T-helper 17 cell (primary cell): ENCODE data around the gene LIN52. TPM values are rescaled to one million over a fixed set of nuclear protein-coding genes. Genes with fewer than 3 reads are reported as not detected.

Source experiments
- ATAC-seq: fragments of 150-1000 bp; cut with Tn5 transposase; 2 replicates; pipeline ENCODE4 v1.10.0; 2021; ENCODE audit warnings: mild to moderate bottlenecking, moderate library complexity
- DNase-seq, 3 donors: peaks; one replicate each; pipeline versions ENCODE4 v3.0.0 to v3.0.0-alpha.2; 2020 to 2021
- H3K9me3 ChIP-seq: one replicate; pipeline ENCODE4 v1.7.0; 2013; ENCODE audit warnings: low read length, mild to moderate bottlenecking; ENCODE audit not compliant: control insufficient read depth, poor library complexity, severe bottlenecking
- H3K27ac Mint-ChIP-seq: one replicate; pipeline ENCODE4 v1.8.0; 2022; ENCODE audit warnings: mild to moderate bottlenecking, moderate library complexity, mixed read lengths
- H3K27me3 Mint-ChIP-seq: one replicate; pipeline ENCODE4 v1.8.0; 2022; ENCODE audit warnings: mixed read lengths
- H3K36me3 Mint-ChIP-seq: one replicate; pipeline ENCODE4 v1.8.0; 2022; ENCODE audit warnings: low read depth, mixed read lengths
- H3K4me1 Mint-ChIP-seq: one replicate; pipeline ENCODE4 v1.8.0; 2022; ENCODE audit warnings: mild to moderate bottlenecking, mixed read lengths
- H3K4me3 Mint-ChIP-seq: one replicate; pipeline ENCODE4 v1.8.0; 2022; ENCODE audit warnings: mild to moderate bottlenecking, moderate library complexity, mixed read lengths
- total RNA-seq, 4 donors: library from RNA in 2 of 4; stranded (reverse) in 2 of 4; gene quantifications; one replicate each; pipeline ENCODE4 v1.2.3 and lab custom pipeline; 2022 to 2026

Gene LIN52
- total RNA-seq, 2 donors from 2014 or later = 7.6 to 10.5 TPM

DNA sequence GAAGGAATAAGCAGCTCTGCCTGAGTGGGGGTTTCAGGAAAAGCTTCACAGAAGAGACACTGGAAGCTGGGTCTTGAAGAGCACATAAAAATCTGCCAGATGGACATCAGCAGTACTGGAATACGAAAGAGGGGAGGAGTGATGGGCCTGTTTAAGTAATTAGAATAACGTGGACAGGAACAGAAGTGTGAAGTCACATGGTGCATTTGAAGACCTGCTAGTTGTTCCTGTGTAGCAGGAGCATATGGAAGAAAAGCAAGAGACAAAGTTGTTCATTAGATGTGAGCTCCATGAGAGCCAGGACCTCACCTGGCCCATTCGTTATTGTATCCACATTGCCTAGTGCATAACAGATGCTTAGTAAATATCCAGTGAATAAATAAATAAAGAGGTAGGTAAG, 85.2 kb downstream of the LIN52 start:
- Mint-ChIP-seq H3K27ac (peak overlapping the region; percentile 24), H3K36me3 (peaks cover 4% of the 10 kb centered on the region), H3K27me3 (no peaks in the 10 kb centered on the region), H3K4me1 (peaks cover 3% of the 10 kb centered on the region), H3K4me3 (no peak overlapping the region)
- H3K9me3 ChIP-seq = no peaks in the 10 kb centered on the region
- ATAC-seq (no peak), DNase-seq (no peak)

GRCh38 chr14:74176400-74176793, 91.6 kb downstream of the LIN52 start:
- Mint-ChIP-seq H3K4me3 (no peak overlapping the region), H3K36me3 (peaks cover 2% of the 10 kb centered on the region), H3K4me1 (no peaks in the 10 kb centered on the region), H3K27ac (no peak overlapping the region), H3K27me3 (no peaks in the 10 kb centered on the region)
- H3K9me3 ChIP-seq = no peaks in the 10 kb centered on the region
- ATAC-seq = no peak
- DNase-seq = no peak

DNA sequence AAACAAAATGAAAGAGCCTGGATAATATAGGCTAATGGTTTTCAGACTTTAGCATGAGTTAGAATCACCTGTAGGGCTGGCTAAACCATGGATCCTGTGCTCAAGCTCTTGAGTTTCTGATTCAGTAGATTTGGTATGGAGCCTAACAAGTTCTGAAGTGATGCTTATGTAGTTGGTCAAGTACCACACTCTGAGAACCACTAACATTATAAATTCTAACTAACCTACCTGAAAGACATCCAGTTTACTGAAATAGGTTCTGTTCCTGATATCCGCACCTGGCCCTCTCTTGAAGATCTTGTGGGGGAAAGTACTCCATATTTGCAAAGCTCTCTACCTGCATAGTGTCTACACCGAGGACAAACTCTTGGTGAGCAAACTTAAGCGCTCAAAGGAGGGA, 95.1 kb downstream of the LIN52 start:
- Mint-ChIP-seq H3K27me3 (no peaks in the 10 kb centered on the region), H3K4me3 (no peak overlapping the region), H3K27ac (no peak overlapping the region), H3K4me1 (no peaks in the 10 kb centered on the region), H3K36me3 (peaks cover 2% of the 10 kb centered on the region)
- DNase-seq = no peak
- H3K9me3 ChIP-seq = no peaks in the 10 kb centered on the region
- no peak for ATAC-seq

GRCh38 chr14:74190927-74191575, 106.3 kb downstream of the LIN52 start:
- no peak overlapping the region for H3K27ac Mint-ChIP-seq
- H3K9me3 ChIP-seq = no peaks in the 10 kb centered on the region
- H3K36me3 Mint-ChIP-seq = peaks cover 3% of the 10 kb centered on the region
- DNase-seq (no peak), ATAC-seq (no peak)
- no peak overlapping the region for H3K4me3 Mint-ChIP-seq
- no peaks in the 10 kb centered on the region for H3K4me1 Mint-ChIP-seq
- no peaks in the 10 kb centered on the region for H3K27me3 Mint-ChIP-seq

- Mint-ChIP-seq H3K36me3 (peaks cover 9% of the 10 kb centered on the region), H3K4me1 (peaks cover 5% of the 10 kb centered on the region), H3K4me3 (no peak overlapping the region), H3K27ac (no peak overlapping the region), H3K27me3 (no peaks in the 10 kb centered on the region)
- H3K9me3 ChIP-seq = no peaks in the 10 kb centered on the region
- no peak for DNase-seq
- no peak for ATAC-seq
These were observed 109.9 kb downstream of the LIN52 start for GRCh38 chr14:74194506-74195274.

DNA sequence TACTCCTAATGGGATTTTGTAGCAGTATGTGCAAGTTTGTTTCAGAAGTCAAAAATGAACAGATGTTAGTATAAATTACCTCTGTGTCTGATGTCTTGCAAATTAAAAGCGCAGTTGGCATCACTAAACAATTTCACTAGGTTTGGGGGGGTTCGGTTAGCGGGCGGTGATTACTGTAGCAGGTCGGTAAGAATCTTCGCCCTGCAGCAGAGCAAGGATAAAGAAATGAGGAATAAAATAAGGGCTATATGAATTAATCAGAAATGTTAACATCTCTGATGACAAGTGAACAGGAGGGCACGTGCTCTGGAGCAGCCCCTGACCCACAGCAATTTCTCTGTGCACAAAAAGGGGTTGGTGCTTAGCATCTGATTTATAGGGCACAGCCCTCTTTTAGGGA, 110.9 kb downstream of the LIN52 start:
- no peaks in the 10 kb centered on the region for H3K9me3 ChIP-seq
- ATAC-seq (no peak), DNase-seq (no peak)
- no peak overlapping the region for H3K27ac Mint-ChIP-seq
- H3K4me1 Mint-ChIP-seq = peaks cover 5% of the 10 kb centered on the region
- no peak overlapping the region for H3K4me3 Mint-ChIP-seq
- H3K36me3 Mint-ChIP-seq = peaks cover 9% of the 10 kb centered on the region
- no peaks in the 10 kb centered on the region for H3K27me3 Mint-ChIP-seq

DNA sequence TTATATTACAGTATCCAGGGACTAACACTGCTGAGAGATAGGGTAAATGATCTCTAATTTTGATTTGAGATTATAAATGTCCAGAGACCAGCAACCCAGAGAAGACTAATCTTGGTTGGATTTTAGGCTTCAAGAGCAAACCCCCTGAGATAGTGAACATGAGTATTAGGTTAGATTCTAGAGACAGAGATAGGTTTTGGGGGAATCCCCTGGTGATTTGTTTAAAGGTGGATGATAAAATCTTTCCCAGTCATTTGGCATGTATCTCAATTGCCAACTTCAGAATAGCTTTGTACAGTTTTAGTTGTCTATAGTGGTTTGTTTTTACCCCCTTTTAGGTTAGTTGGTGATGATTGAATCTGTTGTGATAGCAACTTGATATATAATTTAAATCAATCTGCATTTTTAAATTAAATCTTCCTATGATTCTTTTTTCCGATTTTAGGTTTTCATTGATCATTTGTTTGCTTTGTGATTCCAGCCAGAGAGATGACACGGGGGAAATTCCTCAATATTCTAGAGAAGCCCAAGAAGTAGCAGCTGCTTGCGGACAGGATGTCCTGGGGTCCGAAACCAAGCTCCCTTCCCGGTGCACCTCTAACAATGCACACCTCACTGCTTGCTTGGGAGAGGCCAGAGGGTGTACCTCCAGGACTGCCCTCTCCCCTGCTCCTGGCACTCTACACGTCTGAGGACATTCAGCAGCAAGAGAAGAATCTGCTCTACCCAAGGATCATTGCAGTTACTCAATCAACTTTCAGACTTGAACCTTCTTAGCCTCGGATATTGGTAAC, 113.9 kb downstream of the LIN52 start:
- Mint-ChIP-seq H3K36me3 (peaks cover 8% of the 10 kb centered on the region), H3K4me1 (peaks cover 5% of the 10 kb centered on the region), H3K4me3 (no peak overlapping the region), H3K27ac (no peak overlapping the region), H3K27me3 (no peaks in the 10 kb centered on the region)
- no peak for DNase-seq
- no peaks in the 10 kb centered on the region for H3K9me3 ChIP-seq
- ATAC-seq = no peak

GRCh38 chr14:74202113-74202512, 117.4 kb downstream of the LIN52 start:
- no peak for ATAC-seq
- no peak overlapping the region for H3K4me3 Mint-ChIP-seq
- peaks cover 3% of the 10 kb centered on the region for H3K27me3 Mint-ChIP-seq
- peaks cover 8% of the 10 kb centered on the region for H3K36me3 Mint-ChIP-seq
- H3K4me1 Mint-ChIP-seq = peaks cover 4% of the 10 kb centered on the region
- H3K9me3 ChIP-seq = no peaks in the 10 kb centered on the region
- DNase-seq = no peak
- H3K27ac Mint-ChIP-seq = no peak overlapping the region

DNA sequence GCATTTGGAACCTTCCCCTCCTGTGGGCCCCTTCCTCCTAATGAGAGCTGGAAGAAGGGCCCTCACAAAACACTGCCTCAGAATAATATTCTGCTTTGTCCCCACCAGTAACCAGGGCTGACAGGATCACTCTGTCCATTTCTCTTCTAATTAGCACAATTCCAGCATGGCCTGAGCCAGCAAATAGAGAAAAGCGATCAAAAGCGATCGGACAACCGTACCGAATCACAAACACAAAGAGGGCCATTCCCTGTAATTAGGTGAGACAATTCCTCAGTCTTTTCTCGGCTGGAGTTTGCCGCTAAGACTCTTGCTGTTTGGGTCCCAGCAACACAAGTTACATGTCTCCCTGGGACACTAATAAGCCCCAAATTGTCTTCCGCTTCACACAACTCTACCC, 118.9 kb downstream of the LIN52 start:
- Mint-ChIP-seq H3K36me3 (peaks cover 8% of the 10 kb centered on the region), H3K27me3 (peaks cover 10% of the 10 kb centered on the region), H3K4me1 (no peaks in the 10 kb centered on the region), H3K4me3 (no peak overlapping the region), H3K27ac (no peak overlapping the region)
- no peaks in the 10 kb centered on the region for H3K9me3 ChIP-seq
- ATAC-seq (no peak), DNase-seq (no peak)

- H3K36me3 Mint-ChIP-seq = peaks cover 3% of the 10 kb centered on the region
- no peak overlapping the region for H3K4me3 Mint-ChIP-seq
- DNase-seq (no peak), ATAC-seq (no peak)
- no peaks in the 10 kb centered on the region for H3K9me3 ChIP-seq
- no peaks in the 10 kb centered on the region for H3K4me1 Mint-ChIP-seq
- no peak overlapping the region for H3K27ac Mint-ChIP-seq
- H3K27me3 Mint-ChIP-seq = peaks cover 17% of the 10 kb centered on the region
These were observed 119.7 kb downstream of the LIN52 start for GRCh38 chr14:74204491-74204890.

DNA sequence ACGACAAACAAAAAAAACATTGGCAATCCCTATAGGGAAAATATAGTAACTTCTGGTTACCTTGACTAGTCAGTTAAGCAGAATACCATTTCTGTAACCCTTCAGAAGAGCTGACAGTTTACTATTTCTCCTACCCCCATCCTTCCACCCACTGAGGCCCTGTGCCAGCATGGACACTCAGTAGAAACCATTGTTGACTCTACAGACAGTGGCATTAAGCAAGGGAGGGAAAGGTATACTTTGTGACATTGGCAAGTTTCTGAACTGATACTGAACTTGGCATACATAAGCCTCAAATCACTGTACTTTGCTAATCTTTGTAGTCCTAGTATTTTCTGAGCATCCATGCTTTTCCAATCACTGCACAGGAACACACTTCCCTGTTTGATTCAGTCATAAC, 121.1 kb downstream of the LIN52 start:
- H3K27me3 Mint-ChIP-seq = peaks cover 17% of the 10 kb centered on the region
- H3K4me3 Mint-ChIP-seq = no peak overlapping the region
- ATAC-seq (no peak), DNase-seq (no peak)
- peaks cover 3% of the 10 kb centered on the region for H3K36me3 Mint-ChIP-seq
- H3K27ac Mint-ChIP-seq = no peak overlapping the region
- no peaks in the 10 kb centered on the region for H3K9me3 ChIP-seq
- no peaks in the 10 kb centered on the region for H3K4me1 Mint-ChIP-seq

- Mint-ChIP-seq H3K27me3 (peaks cover 17% of the 10 kb centered on the region), H3K4me1 (no peaks in the 10 kb centered on the region), H3K36me3 (no peaks in the 10 kb centered on the region), H3K27ac (no peak overlapping the region), H3K4me3 (no peak overlapping the region)
- DNase-seq = no peak
- no peaks in the 10 kb centered on the region for H3K9me3 ChIP-seq
- no peak for ATAC-seq
These were observed 123.2 kb downstream of the LIN52 start for GRCh38 chr14:74207943-74208342.

- no peak overlapping the region for H3K27ac Mint-ChIP-seq
These were observed 123.9 kb downstream of the LIN52 start for GRCh38 chr14:74208642-74209041.

More at GRCh38 chr14:74208642-74209041, 123.9 kb downstream of the LIN52 start:
- Mint-ChIP-seq H3K36me3 (no peaks in the 10 kb centered on the region), H3K27me3 (peaks cover 17% of the 10 kb centered on the region), H3K4me1 (no peaks in the 10 kb centered on the region), H3K4me3 (no peak overlapping the region)
- DNase-seq = no peak
- H3K9me3 ChIP-seq = no peaks in the 10 kb centered on the region
- no peak for ATAC-seq
